HG02970 (cell line): ENCODE results near the gene PTPRN2.

Source experiments
- ATAC-seq: cut with Tn5 transposase; IDR thresholded peaks from one replicate; pipeline ENCODE4 v1.9.1; 2021; ENCODE audit warnings: mild to moderate bottlenecking, moderate library complexity, moderate number of reproducible peaks; ENCODE audit not compliant: unreplicated experiment, low FRiP score

The PTPRN2 gene

DNA sequence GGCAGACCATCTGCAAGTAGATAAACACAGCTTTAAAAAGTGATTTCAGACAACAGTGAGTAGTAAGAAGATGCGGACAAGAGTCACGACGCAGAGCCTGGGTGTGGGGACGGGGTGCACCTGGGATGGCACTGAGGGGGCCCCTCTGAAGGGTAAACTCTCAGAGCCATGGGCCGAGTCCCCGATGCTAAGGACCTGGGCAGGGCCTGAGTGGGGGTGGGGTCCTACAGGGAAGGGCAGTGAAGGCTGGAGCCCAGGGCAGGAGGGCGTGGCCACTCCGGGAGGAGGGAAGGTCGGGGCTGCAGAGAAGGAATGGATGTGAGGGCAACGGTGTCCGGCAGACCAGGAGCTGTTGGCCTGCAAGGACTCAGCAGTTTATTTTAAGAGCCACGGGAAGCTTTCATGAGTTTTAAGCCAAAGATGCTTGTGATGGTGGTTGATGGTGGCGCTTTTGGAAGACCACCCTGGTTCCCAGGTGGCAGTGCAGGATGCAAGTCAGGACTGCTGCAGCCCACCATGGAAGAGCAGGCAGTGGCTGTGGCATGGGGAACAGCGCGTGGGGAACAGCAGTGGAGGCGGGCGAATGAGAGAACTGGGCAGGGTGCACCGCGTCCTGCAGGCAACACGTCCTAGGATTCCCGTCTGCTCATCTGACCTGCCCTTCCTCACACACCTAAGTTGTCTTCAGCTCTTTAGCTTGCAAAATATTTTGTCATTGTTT, 954.0 kb downstream of the PTPRN2 start:
- no peak for ATAC-seq

DNA sequence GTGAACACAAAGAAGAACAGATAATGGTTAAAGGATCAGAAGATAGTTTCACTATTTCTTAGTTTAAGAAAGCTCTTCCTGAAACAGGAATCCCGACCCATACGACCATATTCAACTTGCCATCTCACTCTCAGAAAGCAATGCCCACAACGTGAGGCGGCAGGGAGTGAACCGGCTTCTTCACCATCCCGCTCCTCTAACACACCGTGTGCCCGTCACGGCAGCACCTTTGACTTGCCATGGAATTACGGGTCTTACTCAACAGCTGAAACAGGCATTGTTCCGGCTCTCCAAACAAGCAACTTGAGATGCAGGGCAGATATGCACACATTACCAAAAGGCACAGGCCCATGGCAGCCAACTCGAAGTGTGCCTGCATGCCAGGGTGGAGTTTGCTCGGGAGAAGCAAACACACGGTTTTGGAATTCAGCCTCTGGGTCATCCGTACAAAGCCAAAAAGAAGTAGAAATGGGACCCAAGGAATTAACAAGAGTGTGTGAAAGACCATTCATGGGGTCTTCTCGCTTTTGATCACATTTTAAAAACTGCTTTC, 957.2 kb downstream of the PTPRN2 start:
- no peak for ATAC-seq

DNA sequence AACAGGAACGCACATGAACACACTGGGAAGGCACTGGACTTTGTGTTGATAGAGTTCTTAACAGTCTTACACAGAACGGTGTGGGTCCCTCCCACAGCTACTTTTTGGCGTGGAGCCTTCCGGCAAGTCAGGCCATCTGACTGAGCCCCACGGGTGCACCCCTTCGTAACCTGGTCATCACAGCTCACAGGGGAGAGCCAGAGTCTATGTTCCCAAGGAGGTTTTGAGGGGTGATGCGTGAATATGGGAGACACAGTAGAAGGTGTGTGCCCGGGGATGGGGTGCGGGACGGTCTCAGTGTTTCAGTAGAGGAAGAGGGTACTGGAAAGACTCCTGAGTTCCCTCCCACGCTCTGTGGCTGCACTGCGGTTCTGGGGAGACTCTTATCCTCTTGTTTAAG, 959.2 kb downstream of the PTPRN2 start:
- no peak for ATAC-seq

DNA sequence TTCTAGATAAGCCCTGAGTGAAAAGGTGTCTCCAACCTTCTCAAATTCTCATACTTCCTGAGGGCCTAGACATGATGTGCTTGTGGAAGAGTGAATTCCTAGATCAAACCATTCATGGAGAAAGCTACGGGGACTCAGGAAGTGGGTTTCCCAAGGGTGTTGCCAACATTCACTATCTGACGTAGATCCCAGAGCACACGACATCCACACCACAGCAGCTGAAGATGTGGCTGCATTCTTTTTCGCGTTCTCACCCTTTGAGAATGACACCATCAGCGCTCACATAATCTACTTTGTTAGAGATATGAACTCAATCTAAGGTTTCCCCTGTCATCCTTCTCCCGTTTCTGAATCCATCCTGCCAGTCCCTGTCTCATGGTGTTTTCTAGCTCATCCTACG, 960.0 kb downstream of the PTPRN2 start:
- ATAC-seq, result no peak

DNA sequence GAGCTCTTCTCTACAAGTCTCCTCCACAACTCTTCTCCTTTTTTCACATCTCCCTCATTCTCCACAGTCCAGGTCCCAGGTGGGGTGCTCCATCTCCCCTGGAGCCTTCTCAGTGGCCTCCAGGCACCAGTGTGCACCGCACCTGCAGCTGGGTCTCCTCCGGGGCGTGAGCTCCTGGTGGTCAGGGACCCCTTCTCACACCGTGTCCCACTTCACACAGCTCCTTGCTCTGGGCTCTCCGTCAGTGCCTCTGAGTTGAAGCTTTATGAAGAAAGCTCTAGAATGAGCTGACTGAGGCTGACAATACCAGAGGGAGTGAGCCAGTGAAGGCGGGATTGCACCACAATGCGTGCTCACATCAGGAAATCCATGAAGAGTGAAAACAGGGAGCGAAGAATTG, 960.6 kb downstream of the PTPRN2 start:
- no peak for ATAC-seq

DNA sequence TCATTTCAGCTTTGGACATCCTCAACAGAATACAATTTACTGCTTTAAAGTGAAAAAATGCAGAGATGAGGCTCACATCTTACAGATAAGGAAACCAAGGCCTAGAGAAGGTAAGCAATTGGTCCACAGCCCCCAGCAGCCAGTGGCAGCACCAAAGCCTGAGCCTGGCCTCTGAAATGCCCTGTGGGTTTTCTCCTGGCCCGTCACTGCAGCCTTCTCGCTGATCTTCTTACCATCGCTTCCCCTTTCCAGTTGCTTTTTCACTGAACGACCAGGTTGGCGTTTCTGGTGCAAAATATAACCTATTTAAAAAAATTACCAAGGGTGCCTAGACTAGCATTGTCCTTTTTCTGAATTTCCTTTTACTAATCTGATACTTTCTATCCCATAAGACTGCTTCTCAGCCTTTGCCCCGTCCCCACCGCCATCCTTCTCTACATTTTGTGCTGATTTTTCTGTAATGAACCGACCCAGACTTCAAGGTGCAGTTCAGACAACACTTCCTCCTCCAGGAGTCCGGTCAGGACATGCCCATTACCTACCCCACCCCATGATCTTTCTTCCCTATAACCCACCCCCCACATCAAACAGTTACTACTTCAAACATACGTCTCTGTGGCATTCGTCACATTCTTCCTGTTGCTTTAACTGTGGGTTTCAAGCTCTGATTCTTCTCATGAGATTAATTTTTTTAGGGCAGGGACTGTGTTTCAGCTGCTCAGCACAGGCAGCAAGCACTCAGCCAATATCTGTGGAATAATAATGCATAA, 961.5 kb downstream of the PTPRN2 start:
- ATAC-seq, result no peak

DNA sequence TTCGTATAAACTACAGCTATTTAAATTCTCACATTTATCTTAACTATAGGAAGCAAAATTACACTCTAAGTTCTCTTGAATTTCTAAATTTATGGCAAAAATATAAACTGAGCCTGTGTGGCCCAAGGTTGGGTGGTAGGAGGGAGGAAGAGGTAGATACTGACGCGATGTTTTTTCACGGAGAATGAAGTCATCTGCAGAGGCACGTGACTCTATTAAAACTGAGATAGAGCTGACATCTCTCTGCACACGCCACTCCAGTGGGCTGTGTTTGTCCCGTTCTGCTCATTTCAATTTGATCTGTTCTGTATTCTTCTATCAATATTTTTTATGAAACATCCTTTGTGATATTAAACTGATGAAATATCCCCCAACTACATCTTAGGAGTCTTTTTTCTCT, 964.1 kb downstream of the PTPRN2 start:
- ATAC-seq, result no peak

DNA sequence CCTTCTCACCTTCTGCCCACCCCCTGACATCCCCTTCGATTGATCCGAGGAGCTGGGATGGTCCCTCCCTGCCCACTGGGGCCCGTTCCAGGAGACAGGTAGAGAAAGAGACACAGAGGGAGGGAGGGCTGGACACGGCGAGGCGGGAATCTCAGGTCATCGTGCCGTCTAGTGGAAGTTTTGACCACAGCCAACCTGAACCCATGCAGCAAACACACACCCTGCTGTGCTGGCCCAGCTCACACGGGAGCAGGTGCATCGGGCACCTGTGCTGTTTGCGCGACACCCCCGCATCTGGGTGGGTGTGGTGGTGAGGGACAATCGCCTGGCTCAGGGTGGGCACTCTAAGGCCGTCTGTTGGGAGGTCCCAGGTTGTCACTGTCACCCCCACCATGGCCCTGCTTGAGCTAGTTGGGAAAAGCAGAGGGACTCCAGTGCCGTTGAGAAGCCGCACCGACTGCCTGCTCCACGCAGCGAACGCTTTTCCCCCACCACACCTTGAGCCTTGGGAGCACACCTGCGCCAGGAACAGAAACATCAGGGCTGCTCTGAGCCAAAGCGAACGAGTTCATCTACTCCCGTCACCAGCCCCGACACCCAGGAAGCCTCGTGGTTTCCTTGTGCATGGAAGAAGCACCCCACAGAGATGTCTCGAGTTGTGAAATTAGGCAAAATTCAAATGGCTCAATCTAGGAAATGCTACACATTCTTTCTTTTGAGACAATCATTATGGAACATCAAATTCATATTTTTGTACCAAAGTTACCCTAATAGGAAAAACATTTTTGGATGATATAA, 965.0 kb downstream of the PTPRN2 start:
- no peak for ATAC-seq

DNA sequence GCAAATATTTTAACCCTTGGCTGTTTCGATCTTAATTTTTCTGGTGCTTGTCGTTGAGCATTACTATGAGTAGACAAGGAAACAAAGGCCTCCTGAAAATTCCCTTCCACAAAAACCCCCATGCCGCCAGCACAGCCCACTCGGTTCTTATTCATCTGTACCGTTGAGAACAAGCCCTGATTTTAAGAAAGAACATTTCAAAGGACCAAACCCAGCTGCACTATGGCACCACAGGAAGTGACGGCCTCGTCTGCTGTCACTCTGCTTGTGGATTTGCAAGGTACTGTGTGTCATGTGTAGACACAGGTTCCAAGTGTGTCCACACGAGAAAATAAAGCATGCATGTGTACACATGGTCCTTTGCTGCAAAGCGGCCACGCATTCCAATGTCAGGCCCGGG, 965.6 kb downstream of the PTPRN2 start:
- ATAC-seq, result no peak

DNA sequence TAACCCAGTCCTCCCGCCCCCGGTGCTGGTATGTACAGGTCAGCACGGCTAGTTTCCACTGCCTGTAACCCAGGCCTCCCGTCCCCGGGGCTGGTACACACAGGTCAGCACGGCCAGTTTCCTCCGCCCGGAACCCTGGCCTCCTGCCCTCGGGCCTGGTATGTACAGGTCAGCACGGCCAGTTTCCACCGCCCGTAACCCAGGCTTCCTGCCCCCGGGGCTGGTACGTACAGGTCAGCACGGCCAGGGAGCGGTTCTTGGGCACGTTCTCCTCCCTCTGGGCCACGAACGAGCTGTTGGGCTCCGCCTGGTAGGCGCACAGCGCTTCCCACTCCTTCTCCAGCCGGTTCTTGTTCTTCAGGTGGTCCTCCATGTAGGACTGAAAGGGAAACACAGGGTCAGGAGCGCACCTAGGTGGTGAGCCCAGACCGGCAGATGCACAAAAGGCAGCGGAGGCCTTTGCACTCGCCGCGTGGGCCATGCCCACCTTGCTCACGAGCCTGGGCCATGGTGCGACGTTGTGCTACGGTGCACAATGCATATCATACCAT, 966.4 kb downstream of the PTPRN2 start:
- ATAC-seq, result no peak

DNA sequence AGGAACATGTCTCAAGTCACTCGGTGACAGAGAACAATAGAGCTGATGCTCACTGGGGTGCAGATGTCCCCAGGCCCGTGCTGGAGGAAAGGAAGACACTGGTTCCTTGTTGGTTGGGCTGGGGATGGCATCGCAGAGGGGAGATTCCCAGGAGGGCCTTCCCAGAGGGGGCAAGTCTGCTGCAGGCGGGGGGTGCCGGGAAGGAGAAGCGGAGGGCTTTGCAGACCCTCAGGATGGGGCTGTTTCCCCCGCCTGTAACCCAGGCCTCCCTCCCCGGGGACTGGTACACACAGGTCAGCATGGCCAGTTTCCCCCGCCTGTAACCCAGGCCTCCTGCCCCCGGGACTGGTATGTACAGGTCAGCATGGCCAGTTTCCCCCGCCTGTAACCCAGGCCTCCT, 967.0 kb downstream of the PTPRN2 start:
- no peak for ATAC-seq

DNA sequence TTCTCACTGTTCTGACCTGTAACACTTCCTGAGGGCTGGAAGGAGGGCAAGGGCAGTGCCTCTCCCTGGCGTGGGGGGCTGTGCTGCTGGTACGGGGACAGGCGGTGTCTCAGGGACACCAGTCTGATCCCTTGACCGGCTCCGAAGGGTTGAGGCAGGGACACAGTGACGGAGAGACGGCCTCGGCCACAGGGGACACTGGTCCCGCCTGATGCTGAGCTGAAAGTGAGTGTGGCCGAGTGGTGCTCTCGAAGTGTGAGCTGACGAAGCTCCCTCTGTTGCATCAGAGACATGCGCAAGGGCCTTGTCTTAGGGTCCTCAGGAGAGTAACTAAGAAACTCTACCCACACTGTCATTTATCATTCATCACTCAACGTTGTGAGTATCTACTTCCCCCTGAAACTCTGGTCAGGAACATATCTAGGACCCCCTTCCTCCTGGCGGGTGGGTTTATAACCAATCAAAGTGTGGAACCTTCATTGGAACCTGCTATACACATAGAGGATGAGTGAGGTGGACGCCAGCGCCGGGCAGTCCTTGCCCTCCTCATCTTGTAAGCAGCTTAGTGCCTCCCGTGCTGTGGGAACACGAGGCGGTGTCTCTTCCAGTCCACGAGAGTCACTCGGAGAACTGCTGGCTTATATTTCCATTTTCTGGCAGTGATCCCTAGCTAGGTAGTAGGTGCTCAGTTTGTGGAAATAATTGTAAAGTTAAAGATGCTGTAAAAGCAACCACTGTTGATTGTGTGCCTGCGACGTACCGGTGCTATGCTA, 967.7 kb downstream of the PTPRN2 start:
- ATAC-seq, result no peak

DNA sequence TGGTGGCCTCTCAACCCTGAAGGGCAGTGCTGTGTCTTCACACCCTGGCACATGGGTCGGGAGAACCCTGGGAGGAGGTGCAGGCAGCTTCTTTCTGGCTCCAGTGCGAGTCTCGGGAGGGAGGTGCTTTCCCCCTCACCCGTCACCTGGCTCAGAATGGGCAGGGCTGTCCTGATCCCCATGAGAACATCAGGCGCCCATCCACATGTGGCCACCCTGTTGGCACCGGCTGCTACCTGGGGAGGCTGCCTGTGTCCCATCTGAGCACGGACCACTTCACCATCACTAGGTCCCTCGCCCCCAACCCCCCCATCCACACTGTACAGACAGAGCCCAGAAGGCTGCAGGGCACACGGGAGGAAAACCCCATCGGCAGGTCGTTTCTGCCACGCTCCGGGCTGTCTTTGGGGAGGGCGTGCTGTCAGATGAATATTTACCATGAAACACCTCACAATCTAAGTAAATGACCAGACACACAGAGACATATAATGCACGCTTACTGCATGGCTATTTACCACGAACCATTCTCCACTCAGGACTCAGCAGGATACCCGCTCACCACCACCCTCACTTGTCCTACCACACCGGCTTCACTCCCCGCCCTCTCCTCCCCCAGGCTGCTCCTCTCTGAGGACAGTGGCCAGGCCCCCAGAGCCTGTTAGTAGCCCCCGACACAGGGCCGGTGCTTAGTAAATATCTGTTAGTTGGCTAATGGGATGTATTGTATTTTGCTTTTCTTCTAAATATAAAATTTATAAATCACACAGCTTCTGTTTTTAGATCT, 968.6 kb downstream of the PTPRN2 start:
- no peak for ATAC-seq

DNA sequence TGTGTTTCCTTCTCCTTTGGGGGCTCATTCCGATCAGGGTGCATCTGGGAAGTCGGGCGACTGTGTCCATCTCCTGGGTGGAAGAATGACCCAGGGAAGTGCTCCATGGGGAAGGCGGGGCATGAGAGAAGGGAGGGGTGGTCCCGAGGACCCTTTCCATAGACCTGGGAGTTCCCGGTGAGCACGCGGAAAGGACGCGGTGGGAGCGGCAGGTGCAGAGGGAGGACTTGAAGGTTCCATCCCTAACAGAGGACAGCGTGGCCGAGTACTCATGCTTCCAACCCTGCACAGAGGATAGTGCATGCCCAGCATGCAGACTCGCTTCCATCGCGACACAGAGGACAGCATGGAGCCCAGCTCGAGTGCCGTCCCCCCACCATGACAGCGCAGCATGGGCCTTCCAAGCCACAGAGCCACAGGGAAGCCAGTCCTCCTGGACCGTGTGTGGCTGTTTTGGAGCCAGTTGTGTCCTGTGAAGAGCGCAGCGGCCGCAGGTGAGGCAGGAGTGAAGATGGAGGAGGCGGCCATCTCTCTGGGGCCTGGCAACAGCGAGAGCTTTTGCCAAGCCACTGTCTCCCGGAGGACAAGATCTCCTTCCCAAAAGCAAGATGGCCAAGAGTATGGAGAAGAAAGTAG, 969.4 kb downstream of the PTPRN2 start:
- ATAC-seq, result no peak

DNA sequence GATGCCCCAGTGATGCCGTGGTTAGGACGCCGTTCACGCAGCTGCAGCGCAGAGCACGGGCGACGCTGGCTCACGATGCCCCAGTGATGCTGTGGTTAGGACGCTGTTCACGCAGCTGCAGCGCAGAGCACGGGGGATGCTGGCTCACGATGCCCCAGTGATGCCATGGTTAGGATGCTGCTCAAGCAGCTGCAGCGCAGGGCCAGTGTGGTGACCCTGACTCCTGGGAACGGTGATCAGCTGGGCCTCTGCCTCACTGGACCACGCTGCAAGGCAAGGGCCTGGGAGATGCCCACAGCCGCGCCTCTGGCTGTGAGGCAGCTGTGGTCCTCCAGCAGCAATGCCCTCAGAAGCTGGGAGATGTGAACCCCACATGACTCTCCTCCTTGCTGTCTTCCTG, 970.2 kb downstream of the PTPRN2 start:
- ATAC-seq, result no peak

DNA sequence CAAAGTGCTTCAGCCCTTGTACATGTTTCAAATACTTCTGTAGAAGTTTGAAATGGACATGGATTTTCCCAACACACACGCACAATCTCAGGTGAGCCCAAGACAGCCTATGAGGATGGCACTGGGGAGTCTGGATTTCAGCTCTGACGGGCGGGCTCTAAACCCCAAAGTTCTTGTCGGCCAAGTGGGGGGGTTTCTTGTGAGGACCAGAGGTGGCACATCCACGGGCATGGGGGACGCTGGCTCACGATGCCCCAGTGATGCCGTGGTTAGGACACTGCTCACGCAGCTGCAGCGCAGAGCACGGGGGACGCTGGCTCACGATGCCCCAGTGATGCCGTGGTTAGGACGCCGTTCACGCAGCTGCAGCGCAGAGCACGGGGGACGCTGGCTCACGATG, 970.7 kb downstream of the PTPRN2 start:
- ATAC-seq, result no peak

DNA sequence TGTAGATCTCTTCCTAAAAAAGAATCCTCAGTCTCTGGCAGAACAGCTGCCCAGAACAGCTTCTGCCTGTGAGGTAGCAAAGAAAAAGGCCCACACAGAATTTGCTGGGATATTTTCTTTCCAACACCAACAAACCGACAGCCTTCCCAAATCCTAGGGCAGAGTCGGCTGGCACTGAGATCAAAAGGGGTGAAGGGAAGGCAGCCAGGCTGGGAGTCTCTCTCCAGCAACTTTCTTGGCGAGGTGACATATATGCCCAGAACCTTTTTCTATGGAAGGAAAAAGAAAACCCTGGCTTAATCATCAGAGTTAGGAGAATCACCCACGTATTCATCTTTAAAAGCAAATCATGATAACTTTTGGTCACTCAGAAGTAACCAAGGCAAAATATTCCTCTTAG, 971.2 kb downstream of the PTPRN2 start:
- ATAC-seq, result no peak

DNA sequence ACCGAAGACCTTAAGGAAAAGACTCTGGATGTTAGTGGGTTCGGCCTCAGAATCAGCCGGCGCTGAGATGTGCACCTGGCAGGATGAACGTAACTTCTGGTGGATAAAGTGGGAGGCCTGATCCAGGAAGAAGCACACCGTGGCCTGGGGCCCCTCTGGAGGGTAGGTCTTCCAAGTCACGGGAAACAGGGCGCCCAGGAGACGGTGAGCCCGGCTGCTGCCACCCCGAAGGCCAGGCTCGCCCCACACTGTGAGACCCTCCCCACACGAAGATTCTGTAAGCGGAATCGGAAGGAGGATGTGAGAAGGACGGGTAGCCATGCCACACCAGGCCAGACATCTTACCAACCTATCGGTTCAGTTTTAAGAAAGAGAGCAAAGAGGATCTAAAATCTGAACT, 971.8 kb downstream of the PTPRN2 start:
- no peak for ATAC-seq
